Panc1 (cell line): ENCODE results near the gene LRRC3B. TPM values are rescaled to one million over a fixed set of nuclear protein-coding genes. Genes with fewer than 3 reads are reported as not detected.

Experiments
- ATAC-seq: fragments of 200-7000 bp; cut with Tn5 transposase; 2 replicates; pipeline ENCODE4 v1.9.1; 2020; ENCODE audit warnings: mild to moderate bottlenecking, moderate library complexity
- BruUV-seq: library from RNA; stranded (reverse); fragments of 400-500 nt; replicated peaks from 2 replicates; lab custom pipeline; 2021; lab: Mats Ljungman, UMichigan
- CTCF ChIA-PET: fragments of 300-600 bp; sonication (Branson Sonifier 250); formaldehyde crosslinking; loops from one replicate; lab custom pipeline; 2022; ENCODE audit warnings: antibody characterized with exemption; lab: Charles Lee
- POLR2A ChIA-PET: fragments of 300-600 bp; sonication (Branson Sonifier 250); formaldehyde crosslinking; loops from one replicate; lab custom pipeline; 2022; ENCODE audit warnings: antibody characterized with exemption; lab: Charles Lee
- DNase-seq: peaks from one replicate; pipeline ENCODE4 v3.0.0-alpha.2; 2010; ENCODE audit warnings: low read depth, low spot score
- H3K27ac ChIP-seq: 2 replicates; pipeline ENCODE4 v1.5.1; 2011; ENCODE audit warnings: mild to moderate bottlenecking, low read length, inconsistent platforms
- H3K27me3 ChIP-seq: fragments of 200-500 bp; sonication (Bioruptor generic); 2 replicates; pipeline ENCODE4 v1.6.0; 2014; ENCODE audit warnings: low read length, inconsistent platforms; ENCODE audit not compliant: control insufficient read depth, insufficient read depth
- H3K36me3 ChIP-seq: fragments of 200-500 bp; sonication (Bioruptor generic); 2 replicates; pipeline ENCODE4 v1.5.1; 2014; ENCODE audit warnings: inconsistent platforms, mild to moderate bottlenecking, low read length, moderate library complexity; ENCODE audit not compliant: control insufficient read depth, insufficient read depth
- H3K4me1 ChIP-seq: 2 replicates; pipeline ENCODE4 v1.5.1; 2011; ENCODE audit warnings: inconsistent platforms, mild to moderate bottlenecking, low read length, moderate library complexity; ENCODE audit not compliant: control insufficient read depth, insufficient read depth
- H3K4me3 ChIP-seq, 2 experiments: 2 replicates each; pipeline ENCODE4 v1.5.1; 2011 to 2012; ENCODE audit warnings: low read depth in 2 of 2, low read length in 2 of 2, mild to moderate bottlenecking in 2 of 2, inconsistent platforms in 1 of 2, moderate library complexity in 1 of 2
- H3K9me3 ChIP-seq: fragments of 200-500 bp; sonication (Bioruptor generic); 2 replicates; pipeline ENCODE4 v1.5.1; 2014; ENCODE audit warnings: low read depth, mild to moderate bottlenecking, inconsistent platforms, low read length, moderate library complexity; ENCODE audit not compliant: control insufficient read depth, insufficient read depth
- CTCF ChIP-seq: fragments of 450-650 bp; IDR thresholded peaks from 2 replicates; pipeline ENCODE4 v1.5.1; 2017; ENCODE audit warnings: mild to moderate bottlenecking
- POLR2AphosphoS5 ChIP-seq: IDR thresholded peaks from 2 replicates; pipeline ENCODE4 v1.6.1; 2012; ENCODE audit warnings: mild to moderate bottlenecking, low read depth, low read length, moderate library complexity
- SIN3A ChIP-seq: IDR thresholded peaks from 2 replicates; pipeline ENCODE4 v1.6.1; 2012; ENCODE audit warnings: low read depth, mild to moderate bottlenecking, low read length, moderate library complexity, borderline replicate concordance; ENCODE audit not compliant: insufficient read depth
- TCF7L2 ChIP-seq: IDR thresholded peaks from 2 replicates; pipeline ENCODE4 v1.6.1; 2011; ENCODE audit warnings: mild to moderate bottlenecking, low read depth, low read length, inconsistent platforms
- in situ Hi-C: cut with HindIII; loops from 2 replicates; pipeline ENCODE4 v1.10.0; 2016; ENCODE audit warnings: low sequenced_read_pairs, low pct_unique_long_range_greater_than_20kb
- intact Hi-C: fragments of 100-400 bp; cut with micrococcal nuclease; formaldehyde crosslinking; loops from one replicate; pipeline ENCODE4 v1.10.0; 2022; ENCODE audit not compliant: unreplicated experiment
- total RNA-seq: library from RNA; stranded (reverse); gene quantifications from one replicate; pipeline ENCODE4 v1.2.1, GENCODE V29; 2021; ENCODE audit not compliant: unreplicated experiment
- TF ChIP-seq, protein P1 (sequence below), 2 experiments: IDR thresholded peaks; 2 replicates each; pipeline ENCODE4 v1.6.1; 2011 to 2012; ENCODE audit warnings: low read depth in 2 of 2, control low read depth in 1 of 2, low read length in 1 of 2, mild to moderate bottlenecking in 1 of 2, moderate library complexity in 1 of 2; ENCODE audit not compliant: insufficient read depth in 1 of 2

LRRC3B gene
- total RNA-seq, 1 experiment from 2014 or later: not detected

DNA sequence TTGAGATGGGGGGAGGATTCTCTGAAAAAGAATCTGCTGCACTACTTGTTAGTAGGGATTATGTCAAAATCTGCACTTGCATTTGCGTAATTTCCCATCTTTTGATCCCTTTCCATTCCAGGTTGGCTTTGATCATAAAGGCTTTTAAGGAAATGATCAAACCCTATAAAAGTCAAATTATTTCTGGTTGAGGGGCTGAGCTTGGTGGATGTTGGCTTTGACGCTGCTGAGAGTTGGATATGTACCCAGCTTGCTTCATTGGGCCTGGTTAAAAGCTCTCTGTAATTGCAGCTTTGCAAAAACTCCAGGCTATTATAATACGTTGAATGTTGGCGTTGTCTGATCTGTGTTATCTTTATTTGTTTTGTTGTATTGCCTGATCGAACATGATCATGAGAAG is 12.0 kb downstream of the LRRC3B start:
- CTCF ChIA-PET: no interaction called here
- ATAC-seq: no peak
- no peaks in the 10 kb centered on the region for H3K4me1 ChIP-seq

DNA sequence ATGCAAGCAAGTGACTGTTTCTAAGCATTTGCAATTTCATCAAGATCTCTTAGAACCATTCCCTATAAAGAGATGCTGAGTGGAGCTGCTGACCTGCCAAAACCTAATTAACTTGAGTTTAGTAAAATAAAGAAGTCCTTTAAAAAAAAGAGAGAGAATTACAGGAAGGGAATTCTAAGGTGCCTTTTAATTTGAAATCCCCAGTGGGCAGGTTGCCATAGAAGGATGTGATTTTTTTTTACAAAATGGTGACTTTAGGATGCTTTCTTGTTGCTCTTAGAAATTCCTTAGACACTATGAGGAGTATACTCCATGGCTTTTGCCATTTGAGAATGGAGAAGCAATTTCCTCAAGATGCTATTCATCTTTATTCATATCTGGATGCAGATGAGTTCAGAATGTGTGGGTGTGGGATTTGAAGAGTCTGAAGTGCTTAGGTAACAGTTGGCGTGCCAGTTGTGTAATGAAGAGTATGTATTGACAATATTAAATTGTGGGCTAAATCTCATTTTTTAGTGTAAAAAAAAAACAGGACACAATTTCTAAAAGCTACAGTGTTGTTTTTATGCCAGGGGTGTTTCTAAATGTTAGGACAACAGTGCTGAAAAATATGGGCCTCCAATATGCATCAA is 13.6 kb downstream of the LRRC3B start:
- TF ChIP-seq, protein P1, sequence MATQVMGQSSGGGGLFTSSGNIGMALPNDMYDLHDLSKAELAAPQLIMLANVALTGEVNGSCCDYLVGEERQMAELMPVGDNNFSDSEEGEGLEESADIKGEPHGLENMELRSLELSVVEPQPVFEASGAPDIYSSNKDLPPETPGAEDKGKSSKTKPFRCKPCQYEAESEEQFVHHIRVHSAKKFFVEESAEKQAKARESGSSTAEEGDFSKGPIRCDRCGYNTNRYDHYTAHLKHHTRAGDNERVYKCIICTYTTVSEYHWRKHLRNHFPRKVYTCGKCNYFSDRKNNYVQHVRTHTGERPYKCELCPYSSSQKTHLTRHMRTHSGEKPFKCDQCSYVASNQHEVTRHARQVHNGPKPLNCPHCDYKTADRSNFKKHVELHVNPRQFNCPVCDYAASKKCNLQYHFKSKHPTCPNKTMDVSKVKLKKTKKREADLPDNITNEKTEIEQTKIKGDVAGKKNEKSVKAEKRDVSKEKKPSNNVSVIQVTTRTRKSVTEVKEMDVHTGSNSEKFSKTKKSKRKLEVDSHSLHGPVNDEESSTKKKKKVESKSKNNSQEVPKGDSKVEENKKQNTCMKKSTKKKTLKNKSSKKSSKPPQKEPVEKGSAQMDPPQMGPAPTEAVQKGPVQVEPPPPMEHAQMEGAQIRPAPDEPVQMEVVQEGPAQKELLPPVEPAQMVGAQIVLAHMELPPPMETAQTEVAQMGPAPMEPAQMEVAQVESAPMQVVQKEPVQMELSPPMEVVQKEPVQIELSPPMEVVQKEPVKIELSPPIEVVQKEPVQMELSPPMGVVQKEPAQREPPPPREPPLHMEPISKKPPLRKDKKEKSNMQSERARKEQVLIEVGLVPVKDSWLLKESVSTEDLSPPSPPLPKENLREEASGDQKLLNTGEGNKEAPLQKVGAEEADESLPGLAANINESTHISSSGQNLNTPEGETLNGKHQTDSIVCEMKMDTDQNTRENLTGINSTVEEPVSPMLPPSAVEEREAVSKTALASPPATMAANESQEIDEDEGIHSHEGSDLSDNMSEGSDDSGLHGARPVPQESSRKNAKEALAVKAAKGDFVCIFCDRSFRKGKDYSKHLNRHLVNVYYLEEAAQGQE (IDR thresholded peaks at IDR 0.05; ENCODE audit: insufficient read depth in 1 of 2, low read depth in 2 of 2, low read length in 1 of 2): no peak
- TF ChIP-seq SIN3A (no peak), TCF7L2 (no peak), POLR2AphosphoS5 (no peak), CTCF (no peak)
- Histone ChIP-seq H3K9me3 (no peaks in the 10 kb centered on the region), H3K27me3 (no peaks in the 10 kb centered on the region), H3K36me3 (no peaks in the 10 kb centered on the region), H3K27ac (no peak overlapping the region), H3K4me3 (no peak overlapping the region), H3K4me1 (no peaks in the 10 kb centered on the region)
- intact Hi-C loops: no loop called here
- ATAC-seq (no peak), DNase-seq (no peak)
- BruUV-seq: no TSS peak
- in situ Hi-C loops: no loop called here
- CTCF ChIA-PET: no interaction called here
- POLR2A ChIA-PET: no interaction called here

More for the DNA sequence above, 12.0 kb downstream of the LRRC3B start:
- POLR2A ChIA-PET: no interaction called here
- Histone ChIP-seq H3K27me3 (no peaks in the 10 kb centered on the region), H3K36me3 (no peaks in the 10 kb centered on the region), H3K4me3 (no peak overlapping the region), H3K9me3 (no peaks in the 10 kb centered on the region), H3K27ac (no peak overlapping the region)
- no TSS peak for BruUV-seq
- in situ Hi-C loops (no loop called here), intact Hi-C loops (no loop called here)
- DNase-seq: no peak
- TF ChIP-seq POLR2AphosphoS5: no peak

- Histone ChIP-seq H3K9me3 (no peaks in the 10 kb centered on the region), H3K27ac (no peak overlapping the region), H3K4me3 (no peak overlapping the region), H3K36me3 (no peaks in the 10 kb centered on the region), H3K4me1 (no peaks in the 10 kb centered on the region), H3K27me3 (no peaks in the 10 kb centered on the region)
- in situ Hi-C loops (no loop called here), intact Hi-C loops (no loop called here)
- TF ChIP-seq, protein P1 (IDR thresholded peaks at IDR 0.05; ENCODE audit: insufficient read depth in 1 of 2, low read depth in 2 of 2, low read length in 1 of 2): no peak
- TF ChIP-seq TCF7L2 (no peak), CTCF (no peak), POLR2AphosphoS5 (no peak), SIN3A (no peak)
- DNase-seq (no peak), ATAC-seq (no peak)
- BruUV-seq: no TSS peak
- ChIA-PET POLR2A (no interaction called here), CTCF (no interaction called here)
These were observed 15.1 kb downstream of the LRRC3B start for GRCh38 chr3:26637698-26638097.
